Tibial artery (tissue), 4 donors: ENCODE measurements around the gene BOD1.

ENCODE experiments used
- DNase-seq, 2 donors: peaks; one replicate each; pipeline ENCODE4 v3.0.0-alpha.2; 2019
- H3K27ac ChIP-seq, 2 donors: fragments of 200-600 bp; sonication (generic) in 1 of 2; 1 replicate in 1 of 2; 2 replicates in 1 of 2; pipeline ENCODE4 v1.5.1; 2018 to 2019; ENCODE audit warnings: mild to moderate bottlenecking in 1 of 2
- H3K27me3 ChIP-seq, 2 donors: fragments of 200-600 bp; sonication (generic) in 1 of 2; one replicate each; pipeline versions ENCODE4 v1.5.1 to v1.6.0; 2016 to 2019
- H3K36me3 ChIP-seq, 3 donors: fragments of 200-600 bp; sonication (generic) in 2 of 3; one replicate each; pipeline ENCODE4 v1.5.1; 2016 to 2019; ENCODE audit warnings: mild to moderate bottlenecking in 2 of 3
- H3K4me1 ChIP-seq, 4 donors: fragments of 200-600 bp; sonication (generic) in 2 of 4; 1 replicate in 3 of 4; 2 replicates in 1 of 4; pipeline ENCODE4 v1.5.1; 2016 to 2019
- H3K4me3 ChIP-seq, 2 donors: fragments of 200-600 bp; sonication (generic) in 1 of 2; 1 replicate in 1 of 2; 2 replicates in 1 of 2; pipeline ENCODE4 v1.5.1; 2018 to 2019; ENCODE audit warnings: mild to moderate bottlenecking in 2 of 2
- H3K9me3 ChIP-seq, 3 donors: fragments of 200-600 bp; sonication (generic) in 1 of 3; one replicate each; pipeline ENCODE4 v1.5.1; 2016 to 2019
- CTCF ChIP-seq, 2 experiments: fragments of 200-600 bp in 1 of 2; fragments of 450-650 bp in 1 of 2; IDR thresholded peaks; one replicate each; pipeline ENCODE4 v1.5.1; 2017 to 2019; ENCODE audit warnings: antibody characterized with exemption in 2 of 2, mild to moderate bottlenecking in 1 of 2, moderate library complexity in 1 of 2
- intact Hi-C: fragments of 100-400 bp; cut with DNase I; formaldehyde crosslinking; loops from one replicate; pipeline ENCODE4 v1.15.0; 2023; ENCODE audit warnings: low total_unique reads

The BOD1 gene

DNA sequence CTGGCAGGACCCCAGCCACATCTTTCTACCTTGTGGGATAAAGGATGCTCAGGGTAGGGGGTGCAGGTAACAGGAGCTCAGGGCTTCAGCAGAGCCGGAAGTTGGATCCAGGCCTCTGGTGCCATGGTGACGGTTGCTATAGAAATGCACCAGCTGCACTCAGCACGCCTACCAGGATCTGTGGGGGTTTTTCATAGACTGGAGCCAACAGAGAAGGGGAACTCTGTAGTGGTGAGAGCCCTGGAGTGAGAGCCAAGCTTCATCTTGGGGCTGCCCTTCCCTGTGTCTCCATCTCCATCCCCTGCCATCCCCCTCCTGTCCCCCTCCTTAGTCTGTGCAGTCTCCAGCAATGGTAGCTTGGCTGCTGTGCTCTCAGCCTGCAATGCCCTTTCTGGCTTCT lies 27.5 kb upstream of the BOD1 start:
- DNase-seq: no peak
- no peak for TF ChIP-seq CTCF (IDR thresholded peaks at IDR 0.05)
- H3K4me1 ChIP-seq: no peaks in the 10 kb centered on the region
- H3K9me3 ChIP-seq: no peaks in the 10 kb centered on the region
- H3K27me3 ChIP-seq: peaks cover 0 to 7% of the 10 kb centered on the region in 2 donors
- intact Hi-C loops: no loop called here
- H3K36me3 ChIP-seq: no peaks in the 10 kb centered on the region
- H3K4me3 ChIP-seq: no peak overlapping the region
- no peak overlapping the region for H3K27ac ChIP-seq

DNA sequence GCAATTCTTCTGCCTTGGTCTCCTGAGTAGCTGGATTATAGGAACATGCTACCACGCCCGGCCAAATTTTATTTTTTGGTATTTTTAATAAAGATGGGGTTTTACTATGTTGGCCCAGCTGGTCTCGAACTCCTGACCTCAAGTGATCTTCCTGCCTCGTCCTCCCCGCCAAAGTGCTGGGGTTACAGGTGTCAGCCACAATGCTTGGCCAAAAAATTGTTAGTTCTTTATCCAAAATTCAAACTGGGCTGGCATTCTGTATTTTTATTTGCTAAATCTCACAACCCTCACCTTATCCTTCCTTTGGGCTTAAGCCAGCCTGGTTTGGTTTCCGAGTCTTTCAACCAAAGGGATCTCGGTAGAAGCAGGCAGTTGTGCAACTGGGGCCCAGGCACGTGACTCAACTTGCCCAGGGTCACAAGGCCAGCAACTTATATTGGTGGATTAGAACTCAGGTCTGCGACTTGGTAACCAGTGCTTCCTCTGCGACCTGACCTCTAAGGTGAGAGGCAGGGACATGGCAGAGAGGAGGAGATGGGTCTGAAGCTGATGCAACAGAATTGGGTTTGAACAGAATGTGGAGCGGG lies 26.5 kb upstream of the BOD1 start:
- H3K27me3 ChIP-seq: peaks cover 0 to 7% of the 10 kb centered on the region in 2 donors
- DNase-seq: no peak
- no peaks in the 10 kb centered on the region for H3K4me1 ChIP-seq
- H3K36me3 ChIP-seq: no peaks in the 10 kb centered on the region
- H3K27ac ChIP-seq: no peak overlapping the region
- intact Hi-C loops: no loop called here
- no peaks in the 10 kb centered on the region for H3K9me3 ChIP-seq
- no peak overlapping the region for H3K4me3 ChIP-seq
- TF ChIP-seq CTCF (IDR thresholded peaks at IDR 0.05): no peak

DNA sequence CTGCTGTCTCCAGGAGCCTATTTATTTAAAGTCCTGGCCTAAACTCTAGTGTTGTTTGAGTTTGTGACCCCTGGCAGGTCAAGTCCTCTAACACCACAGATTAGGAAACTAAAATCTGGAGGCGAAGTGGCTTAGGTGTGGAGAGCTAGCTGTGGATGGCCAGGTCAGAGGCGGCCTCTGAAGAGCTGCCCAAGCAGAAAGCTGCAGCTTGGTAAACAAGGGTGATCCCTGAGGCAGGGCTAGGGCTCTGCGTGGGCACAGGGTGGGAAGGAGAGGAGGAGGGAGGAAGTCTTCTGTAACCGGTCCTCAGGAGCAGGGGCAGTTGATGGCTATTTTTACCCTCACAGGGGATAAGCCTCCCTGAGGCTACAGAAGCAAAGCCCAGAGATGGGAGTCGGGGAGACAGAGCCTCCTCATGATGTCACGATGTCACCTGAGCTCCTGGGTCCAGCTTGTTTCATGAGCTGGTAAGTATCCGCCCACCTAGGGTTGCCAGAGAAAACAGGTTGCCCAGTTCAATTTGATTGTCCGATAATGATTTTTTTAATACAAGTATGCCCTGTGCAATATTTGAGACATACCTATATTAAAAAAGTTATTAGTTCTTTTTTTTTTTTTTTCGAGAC lies 25.9 kb upstream of the BOD1 start:
- Histone ChIP-seq H3K27ac (no peak overlapping the region), H3K9me3 (no peaks in the 10 kb centered on the region), H3K27me3 (peaks cover 0 to 7% of the 10 kb centered on the region in 2 donors), H3K4me1 (no peaks in the 10 kb centered on the region), H3K4me3 (no peak overlapping the region), H3K36me3 (no peaks in the 10 kb centered on the region)
- DNase-seq: no peak
- intact Hi-C loops: no loop called here
- TF ChIP-seq CTCF (IDR thresholded peaks at IDR 0.05): no peak

- H3K27me3 ChIP-seq: no peaks in the 10 kb centered on the region
- H3K4me1 ChIP-seq: no peaks in the 10 kb centered on the region
- no peaks in the 10 kb centered on the region for H3K36me3 ChIP-seq
- no peak overlapping the region for H3K27ac ChIP-seq
- intact Hi-C loops: no loop called here
- no peaks in the 10 kb centered on the region for H3K9me3 ChIP-seq
- H3K4me3 ChIP-seq: no peak overlapping the region
- TF ChIP-seq CTCF (IDR thresholded peaks at IDR 0.05): peak in 1 of 2 experiments; percentile 4
- no peak for DNase-seq
Observed at GRCh38 chr5:173640156-173640804, 23.8 kb upstream of the BOD1 start.

DNA sequence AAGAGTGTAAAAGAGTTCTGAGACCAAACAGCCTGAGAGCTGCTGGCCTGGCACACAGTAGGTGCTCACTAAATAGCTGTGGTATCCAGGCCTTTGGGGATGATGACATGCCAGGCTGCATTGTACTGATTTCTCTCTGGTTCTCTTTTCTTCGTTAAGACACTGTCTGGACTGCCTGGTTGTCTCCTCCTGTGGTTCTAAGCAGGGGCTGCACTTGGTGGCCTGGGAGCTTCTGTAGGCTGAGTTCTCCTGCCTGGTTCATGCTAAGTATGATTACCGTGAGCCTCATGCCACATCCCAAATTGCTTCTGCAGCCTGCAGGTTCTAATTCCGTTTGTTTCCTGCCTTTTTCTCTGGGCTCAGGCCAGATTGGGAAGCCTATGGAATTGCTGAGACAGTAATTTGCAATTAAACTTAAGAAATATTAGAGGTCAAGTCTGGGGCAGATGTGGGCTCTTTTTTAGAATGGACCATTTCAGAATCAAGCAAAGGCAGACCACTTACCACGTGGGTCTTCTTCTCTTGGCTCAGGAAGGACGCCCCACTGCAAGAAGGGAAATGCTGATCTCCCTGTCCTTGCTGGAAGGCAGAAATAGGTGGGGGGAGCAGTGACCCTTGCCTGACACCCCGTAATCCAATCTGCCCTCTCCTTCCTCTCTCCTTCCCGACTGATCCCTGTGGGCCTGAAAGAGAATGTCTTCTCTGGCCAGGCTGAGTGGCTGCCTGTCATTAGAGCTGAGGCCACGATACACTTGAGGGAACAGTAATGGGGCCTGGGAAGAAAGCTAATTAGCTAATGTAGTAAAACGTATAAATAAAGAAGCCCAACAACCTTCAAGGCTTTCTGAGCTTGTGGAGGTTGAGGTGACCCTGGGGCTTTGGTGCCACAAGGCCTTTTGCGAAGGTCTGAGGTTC lies 21.9 kb upstream of the BOD1 start:
- no peak for TF ChIP-seq CTCF (IDR thresholded peaks at IDR 0.05)
- Histone ChIP-seq H3K27ac (no peak overlapping the region), H3K36me3 (no peaks in the 10 kb centered on the region), H3K4me3 (no peak overlapping the region), H3K4me1 (no peaks in the 10 kb centered on the region), H3K9me3 (no peaks in the 10 kb centered on the region), H3K27me3 (peaks cover 0 to 3% of the 10 kb centered on the region in 2 donors)
- DNase-seq: no peak
- intact Hi-C loops: no loop called here
